Activated CD8-positive, alpha-beta memory T cell treated with anti-CD3 and anti-CD28 coated beads for 1 hour (primary cell): ENCODE data around the gene CIB4.

ENCODE experiments used
- DNase-seq, 2 donors: peaks; one replicate each; pipeline ENCODE4 v3.0.0-alpha.2; 2020; ENCODE audit warnings: low read depth in 1 of 2; ENCODE audit errors: extremely low read depth in 1 of 2

CIB4 gene

DNA sequence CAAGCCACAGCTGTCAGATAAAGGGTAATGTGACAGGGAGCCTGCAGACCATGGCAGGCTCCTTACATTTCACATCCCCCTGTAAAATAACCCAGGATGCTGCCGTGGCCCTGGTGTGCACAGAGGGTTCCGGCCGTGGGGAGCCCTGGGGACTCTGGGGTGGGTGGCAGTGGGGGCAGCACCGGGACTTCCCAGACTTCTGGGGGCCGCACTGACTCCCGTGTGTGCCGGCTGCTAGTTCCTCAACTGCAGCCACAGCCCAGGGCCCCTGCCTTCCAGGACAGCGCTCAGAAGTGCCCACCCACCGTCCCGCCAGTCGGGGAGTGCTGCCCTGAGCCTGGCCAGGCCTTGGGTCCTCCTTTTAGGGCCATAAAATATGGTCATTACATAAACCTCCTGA, 56.5 kb downstream of the CIB4 start:
- no peak for DNase-seq

- DNase-seq, result no peak
These were observed 57.0 kb downstream of the CIB4 start for GRCh38 chr2:26584191-26584590.

DNA sequence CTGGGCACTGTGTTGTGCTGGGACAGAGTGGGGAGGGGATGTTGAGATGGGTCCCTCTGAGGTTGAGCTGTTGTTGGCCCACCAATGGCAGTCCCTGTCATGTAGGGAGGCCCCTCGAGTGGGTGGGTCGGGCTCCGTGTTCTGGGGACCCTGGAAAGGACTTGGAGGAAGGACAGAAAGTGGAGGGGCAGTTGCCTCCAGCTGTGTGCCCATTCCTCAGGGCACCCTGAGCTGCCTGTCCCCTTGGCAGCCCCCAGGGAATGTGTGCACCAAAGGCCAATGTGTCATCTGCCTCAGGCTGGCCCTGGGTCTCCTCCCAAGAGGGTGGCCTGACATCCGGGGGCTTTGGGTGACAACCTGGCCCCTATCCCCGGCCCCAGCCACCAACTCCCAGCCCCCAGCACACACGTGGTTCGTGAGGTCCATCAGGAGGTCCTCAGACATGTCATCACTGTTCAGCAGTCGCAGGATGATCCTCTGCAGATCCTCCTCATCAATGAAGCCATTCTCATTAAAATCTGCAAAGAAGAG, 57.7 kb downstream of the CIB4 start:
- DNase-seq, result no peak

DNA sequence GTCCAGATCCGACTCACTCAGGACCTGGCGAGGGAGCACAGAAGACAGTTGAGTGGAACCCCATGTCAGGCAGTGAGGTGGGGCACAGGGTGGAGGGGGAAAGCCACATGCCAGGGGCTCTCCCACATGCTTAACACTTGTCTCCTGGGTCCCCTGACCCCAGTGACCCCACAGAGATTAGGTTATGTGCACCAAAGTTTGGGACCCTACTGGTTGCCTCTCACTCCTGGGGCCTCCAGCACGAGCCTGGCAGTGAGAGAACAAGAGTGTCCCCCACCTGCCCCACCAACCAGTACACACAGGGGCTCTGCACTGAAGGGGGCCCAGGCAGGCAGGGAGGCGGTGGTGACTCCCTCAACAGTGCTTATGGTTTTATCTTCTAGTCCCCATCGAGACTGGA, 58.3 kb downstream of the CIB4 start:
- DNase-seq, result no peak

DNA sequence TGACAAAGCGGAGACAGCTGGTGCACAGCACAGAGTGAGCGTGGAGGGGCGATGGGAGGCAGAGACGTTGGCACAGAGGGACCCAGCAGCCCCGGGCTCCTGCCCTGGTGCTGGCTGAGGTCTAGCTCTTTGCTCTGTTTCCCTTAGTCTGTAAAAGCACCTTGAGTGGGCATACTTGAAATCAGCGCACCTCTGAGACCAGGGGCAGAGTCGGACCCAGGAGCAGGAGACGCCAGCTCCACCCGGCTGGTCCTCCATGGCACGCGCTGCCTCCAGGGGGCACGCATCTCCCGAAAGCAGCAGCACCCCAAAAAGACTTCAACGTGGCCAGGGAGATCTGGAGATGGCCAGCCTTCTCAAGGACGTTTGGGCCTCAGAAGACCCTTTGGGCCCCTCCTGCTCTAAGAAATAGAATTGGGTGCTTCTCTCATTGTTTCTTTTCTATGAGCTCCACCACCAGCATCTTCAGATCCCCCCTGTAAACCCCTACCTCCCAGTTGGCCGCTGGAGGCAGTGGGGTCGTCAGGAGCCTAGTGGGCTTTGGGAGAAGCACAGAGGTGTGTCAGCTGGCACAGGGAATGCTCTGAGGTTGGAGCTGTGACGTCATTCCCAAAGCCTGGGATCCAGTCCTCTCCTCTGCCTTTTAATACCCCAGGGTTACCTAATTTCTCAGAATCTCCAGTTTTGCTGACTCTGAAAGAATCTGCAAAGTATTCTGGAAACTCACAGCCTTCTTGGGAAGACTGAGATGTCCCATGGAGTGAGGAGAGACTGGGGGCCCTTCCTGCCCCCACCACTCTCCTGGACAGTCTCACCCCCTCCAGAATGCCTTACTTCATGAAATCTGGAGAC, 58.9 kb downstream of the CIB4 start:
- no peak for DNase-seq

- no peak for DNase-seq
These were observed 59.7 kb downstream of the CIB4 start for GRCh38 chr2:26581266-26581990.

DNA sequence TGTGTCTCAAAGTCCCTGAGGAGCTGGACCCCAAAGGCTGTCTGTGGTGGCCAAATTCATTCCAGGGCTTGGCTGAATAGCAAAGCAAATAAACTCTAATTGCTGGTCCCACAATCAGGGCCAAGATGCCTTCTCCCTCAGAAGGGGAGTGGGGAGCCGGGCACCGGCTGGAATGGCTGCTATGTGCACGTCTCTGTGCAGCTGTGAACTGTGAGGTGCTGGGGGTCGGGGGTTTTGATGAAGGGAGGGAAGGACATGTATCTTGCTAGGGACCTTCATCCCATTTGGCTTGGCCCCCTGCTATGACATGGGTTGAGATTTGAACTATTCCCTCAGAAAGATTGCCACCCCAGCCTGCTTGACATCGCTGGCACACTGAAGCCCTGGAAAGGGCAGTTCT, 60.4 kb downstream of the CIB4 start:
- DNase-seq, result no peak

DNA sequence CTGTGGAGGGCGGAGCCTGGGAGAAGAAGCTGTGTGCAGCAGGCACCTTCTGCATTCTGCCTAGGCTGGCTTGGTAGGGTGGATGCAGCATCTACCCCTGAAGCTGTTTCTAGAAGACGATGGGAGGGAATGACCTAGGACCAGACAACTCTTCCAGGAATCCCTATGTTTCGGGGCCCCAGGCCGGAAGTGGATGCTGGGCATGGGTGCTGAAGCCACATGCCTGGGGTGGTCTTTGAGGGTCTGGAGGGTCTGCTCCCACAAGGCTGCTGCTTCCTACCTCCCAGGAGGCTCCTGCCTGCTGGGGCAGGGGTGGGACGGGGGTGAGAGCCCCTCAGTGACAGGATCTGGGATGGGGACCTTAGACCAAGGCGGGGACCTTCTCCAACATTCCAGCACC, 61.0 kb downstream of the CIB4 start:
- no peak for DNase-seq

DNA sequence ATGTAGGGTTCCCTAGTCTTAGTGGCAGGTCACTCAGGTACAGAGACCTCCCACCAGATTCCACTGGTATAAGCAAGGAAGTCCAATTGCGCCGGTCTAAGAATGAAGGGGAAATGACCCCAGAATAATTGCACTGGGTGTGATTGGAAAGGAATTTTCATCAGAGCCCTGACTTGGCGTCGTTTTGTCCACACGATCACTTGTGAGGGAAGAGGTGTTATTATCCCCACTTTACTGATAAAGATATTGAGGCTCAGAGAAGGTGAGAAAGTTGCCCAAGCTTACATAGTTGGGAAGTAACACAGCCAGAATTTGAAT, 61.5 kb downstream of the CIB4 start:
- DNase-seq, result no peak

DNA sequence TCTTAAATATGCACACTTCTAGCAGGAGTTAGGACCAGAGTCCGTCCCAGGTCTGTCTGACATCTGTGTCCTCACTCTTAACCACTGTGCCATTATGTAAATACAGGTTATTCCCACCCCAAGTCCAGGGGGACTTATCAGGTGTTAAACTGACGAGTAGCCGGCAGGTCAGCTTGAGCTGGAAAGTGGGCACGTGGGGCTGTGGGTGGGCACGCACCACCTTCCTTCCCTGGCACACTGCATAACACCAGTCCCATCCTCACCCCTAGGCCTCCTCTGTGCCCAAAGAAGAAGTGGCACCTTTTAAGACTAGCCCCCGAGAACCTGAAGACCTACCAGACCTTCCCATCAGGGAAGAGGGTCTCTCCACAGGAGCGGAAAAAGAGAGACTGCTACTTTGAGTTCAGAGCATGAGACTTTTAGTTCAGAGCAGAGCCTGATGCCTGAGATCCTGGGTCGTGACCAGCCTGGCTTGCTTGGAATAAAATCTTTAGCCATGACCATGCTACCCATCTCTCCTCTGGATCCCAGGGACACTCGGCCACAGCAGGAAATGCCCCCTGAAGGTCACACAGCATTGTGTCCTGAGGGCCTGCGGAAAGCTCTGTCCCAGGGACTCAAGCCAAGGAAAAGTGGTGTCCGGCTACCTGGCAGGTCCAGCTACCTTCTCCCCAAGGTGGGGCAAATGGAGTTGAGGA, 62.0 kb downstream of the CIB4 start:
- DNase-seq, result no peak

DNA sequence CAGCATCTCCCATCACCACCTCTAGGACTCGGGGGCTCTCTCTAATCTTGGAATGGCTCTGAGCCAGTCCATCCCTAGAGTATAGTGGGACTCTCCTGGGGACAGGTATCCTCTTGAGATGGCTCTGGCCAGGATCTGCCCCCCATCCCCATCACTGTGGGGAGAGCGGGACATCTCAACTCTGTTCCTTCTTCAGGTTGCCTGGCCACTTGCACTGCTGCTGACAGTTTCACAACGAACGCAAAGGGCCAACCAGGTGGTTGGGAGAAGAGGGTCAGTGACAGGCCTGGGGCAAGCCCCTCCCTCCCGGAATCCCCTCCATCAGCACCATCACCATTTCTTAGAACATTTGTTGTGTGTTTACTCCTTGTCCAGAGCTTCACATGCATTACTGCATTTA, 62.6 kb downstream of the CIB4 start:
- DNase-seq, result no peak

- DNase-seq, result no peak
These were observed 63.1 kb downstream of the CIB4 start for GRCh38 chr2:26578113-26578458.

DNA sequence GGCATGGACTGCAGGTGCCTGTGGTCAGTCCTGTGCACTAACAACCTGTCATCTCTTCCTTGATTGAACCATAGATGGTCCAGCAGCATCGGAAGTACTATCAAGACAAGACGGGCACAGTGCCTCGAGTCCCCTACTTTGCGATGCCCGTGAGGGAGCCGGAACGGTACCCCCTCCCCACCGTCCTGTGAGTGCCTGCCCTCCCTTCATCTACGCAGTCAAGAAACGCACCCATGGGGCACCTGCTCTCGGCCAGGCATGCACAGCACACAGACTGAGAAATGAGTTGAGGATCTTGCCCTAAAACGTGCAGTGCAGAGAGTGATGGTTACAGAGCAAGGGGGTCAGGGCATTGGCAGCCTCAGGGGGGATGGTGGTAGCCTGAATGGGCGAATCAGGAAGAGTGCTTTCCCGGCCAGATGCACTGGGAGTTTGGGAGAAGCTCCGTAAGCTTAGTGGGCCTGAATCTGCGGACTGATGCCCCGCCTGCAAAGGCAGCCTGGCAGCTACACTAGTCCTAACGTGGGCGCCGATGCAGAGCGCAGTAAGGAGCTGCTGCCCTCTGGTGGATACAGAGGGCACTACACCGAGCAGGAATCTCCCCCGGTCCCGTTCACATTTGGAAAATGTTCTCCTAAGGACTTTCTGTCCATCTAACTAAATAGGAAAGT, 63.6 kb downstream of the CIB4 start:
- peak; percentile 10 to 45 for DNase-seq

DNA sequence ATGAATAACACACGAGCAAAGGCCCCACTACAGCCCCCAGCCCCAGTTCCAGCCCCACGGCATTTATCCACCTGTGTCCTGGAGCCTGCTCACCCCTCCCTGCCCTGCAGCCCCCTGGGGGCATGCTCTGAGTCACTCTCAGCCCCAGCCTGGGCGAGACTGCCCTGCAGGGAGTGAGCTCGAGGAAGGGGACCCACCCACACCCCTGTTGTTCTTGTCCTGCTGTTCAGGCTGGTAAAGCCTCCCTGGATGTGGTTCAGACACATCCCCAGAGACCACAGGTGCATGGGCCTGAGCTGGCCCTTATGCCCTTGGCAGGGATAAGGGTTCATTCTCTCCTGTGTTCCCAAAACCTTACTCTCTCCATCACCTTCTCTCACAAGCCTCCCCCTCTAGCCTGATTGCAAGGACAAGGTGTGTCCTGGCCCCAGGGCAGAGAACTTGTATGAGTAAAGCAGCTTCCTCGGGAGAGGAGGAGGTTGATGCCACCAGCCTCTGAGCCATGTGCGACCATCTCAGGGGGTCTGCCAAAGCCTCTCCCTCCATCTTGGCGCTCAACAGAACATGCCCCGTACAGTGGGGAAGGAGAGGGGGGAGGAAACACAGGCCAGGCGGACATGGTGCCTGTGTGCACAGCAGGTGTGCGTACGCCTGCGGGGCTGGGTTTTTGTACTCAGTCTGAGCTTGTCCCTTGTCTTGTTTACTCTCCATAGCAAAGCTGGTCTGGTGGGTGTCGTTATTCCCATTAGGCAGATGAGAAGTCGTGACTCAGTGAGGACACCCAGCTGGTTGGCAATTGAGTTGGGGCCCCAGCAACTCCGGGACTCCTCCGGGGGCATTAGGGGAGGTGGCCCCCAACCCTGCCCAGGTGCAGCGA, 64.4 kb downstream of the CIB4 start:
- DNase-seq, result no peak

DNA sequence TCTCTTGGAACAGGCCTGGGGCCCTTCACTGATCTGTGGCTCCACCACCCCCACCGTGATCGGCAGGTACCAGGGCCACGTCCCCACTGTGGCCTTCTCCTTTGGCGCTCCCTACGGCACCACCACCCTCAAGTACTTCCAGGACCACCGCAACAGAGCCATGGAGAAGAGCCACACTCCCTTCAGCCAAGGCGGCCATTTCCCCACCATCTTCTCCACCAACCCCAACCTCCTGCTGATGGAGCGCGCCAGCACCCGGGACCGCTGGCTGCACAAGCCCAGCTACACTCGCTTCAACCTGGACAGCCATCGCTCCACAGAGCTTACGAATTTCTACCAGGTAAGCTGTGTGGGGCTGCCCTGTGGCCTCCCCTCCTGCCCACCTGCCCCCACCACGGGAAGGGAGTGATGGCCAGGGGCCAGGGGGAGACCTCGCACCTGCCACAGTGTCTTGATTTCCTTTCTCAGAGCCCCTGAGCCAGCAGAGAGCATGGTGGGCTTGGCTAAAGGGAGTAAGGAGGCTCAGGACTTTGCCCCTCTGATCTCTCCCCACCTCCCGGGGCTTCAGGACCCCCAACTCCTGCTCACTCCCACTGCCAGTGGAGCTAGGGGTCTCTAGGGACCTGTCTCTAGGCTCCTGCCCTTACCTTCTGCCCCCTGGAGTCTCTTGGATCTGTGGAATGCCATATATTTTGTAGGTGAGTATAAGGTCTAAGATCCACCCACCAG, 65.2 kb downstream of the CIB4 start:
- no peak for DNase-seq

DNA sequence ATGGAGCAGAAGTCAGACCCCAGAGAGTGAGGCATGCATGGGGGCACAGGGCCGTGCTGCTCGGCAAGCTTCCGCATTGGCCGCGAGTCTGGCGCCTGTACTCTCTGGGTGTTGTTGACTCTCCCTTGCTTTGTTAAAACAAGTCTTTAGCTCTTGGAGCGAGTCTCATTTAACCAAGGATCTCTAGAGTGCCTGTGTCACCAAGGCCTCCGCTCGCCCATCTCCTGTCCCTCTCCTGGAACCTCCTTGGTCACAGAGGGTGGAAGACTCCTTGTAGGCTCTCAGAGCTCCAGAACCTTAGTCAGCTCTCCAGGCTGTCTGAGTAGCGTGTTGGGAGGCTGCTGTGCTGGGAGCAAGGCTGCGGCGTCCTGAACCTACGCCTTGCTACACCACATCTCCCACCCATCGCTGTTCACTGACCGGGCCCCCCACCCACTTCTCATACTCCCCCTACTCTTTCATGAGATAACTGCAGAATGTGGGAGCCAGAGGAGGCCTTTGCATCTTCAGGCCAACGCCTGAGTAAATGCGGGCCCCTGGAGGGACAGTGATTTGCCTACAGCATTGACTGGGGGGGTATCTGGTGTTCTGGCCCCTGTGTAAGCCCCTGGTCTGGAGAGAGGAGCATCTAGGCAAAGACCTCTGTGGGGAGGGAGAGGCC, 66.1 kb downstream of the CIB4 start:
- no peak for DNase-seq

- no peak for DNase-seq
These were observed 66.9 kb downstream of the CIB4 start for GRCh38 chr2:26574066-26574899.

GRCh38 chr2:26573241-26573925, 67.8 kb downstream of the CIB4 start:
- no peak for DNase-seq
